A549 (cell line): Measurements from ENCODE around the gene CCDC12.

ENCODE experiments used
- HOXB5 ChIP-seq: fragments of 250-450 bp; sonication (Bioruptor Pico); IDR thresholded peaks from 2 replicates; pipeline ENCODE4 v1.5.0; 2020; ENCODE audit warnings: mild to moderate bottlenecking, moderate library complexity
- MAZ ChIP-seq: fragments of 150-350 bp; IDR thresholded peaks from 2 replicates; pipeline ENCODE4 v1.6.1; 2014; ENCODE audit warnings: antibody characterized with exemption, low read depth, low read length, borderline replicate concordance
- TF ChIP-seq, protein P1 (sequence below): fragments of 450-650 bp; IDR thresholded peaks from 2 replicates; pipeline ENCODE4 v1.6.1; 2014; ENCODE audit warnings: antibody characterized with exemption
- TF ChIP-seq, protein P2 (sequence below): fragments of >200 bp; sonication (Bioruptor Twin); formaldehyde crosslinking; IDR thresholded peaks from 3 replicates; pipeline ENCODE4 v1.5.1; 2016
- TF ChIP-seq, protein P3 (sequence below): fragments of 150-350 bp; IDR thresholded peaks from 2 replicates; pipeline ENCODE4 v1.6.1; 2014; ENCODE audit warnings: low read depth, mild to moderate bottlenecking, low read length

DNA sequence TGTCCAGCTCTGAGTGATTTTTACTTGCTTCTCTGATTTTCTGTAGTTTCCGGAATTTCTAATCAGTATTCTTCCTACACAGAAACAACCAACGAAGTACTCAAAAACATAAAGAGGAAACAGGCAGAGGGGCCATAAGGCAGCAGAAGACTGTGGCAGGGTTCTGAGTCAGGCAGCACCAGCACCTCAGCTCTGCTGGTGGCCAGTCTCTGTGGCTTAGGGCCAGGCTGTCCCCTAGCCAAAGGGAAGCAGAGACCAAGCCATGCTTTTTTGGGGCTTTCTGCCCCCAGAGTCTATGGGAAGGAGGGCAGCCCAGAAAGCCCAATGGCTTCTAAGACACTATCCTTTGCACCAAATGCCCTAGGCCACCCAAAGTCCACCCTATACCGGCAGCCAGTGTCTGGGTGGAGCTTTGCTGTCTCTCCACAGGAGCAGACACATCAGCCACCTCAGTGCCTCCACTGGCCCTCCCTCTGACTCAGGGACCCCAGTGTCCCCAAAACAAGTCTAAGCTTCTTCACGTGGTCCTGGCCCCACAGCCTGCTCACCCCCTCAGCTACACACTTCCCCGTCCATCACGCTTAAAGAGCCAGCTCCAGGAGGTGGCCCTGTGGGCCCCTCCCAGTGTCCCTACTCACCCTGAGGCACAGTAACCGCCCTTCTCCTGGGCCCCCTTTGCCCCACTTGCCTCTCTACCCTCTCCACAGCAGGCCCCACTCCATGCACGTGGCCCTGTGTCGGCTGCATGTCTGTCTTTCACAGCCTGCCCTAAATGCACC lies 46.2 kb downstream of the CCDC12 start:
- TF ChIP-seq MAZ (no peak), HOXB5 (CRISPR knock-in tag) (no peak)
- TF ChIP-seq, protein P1, sequence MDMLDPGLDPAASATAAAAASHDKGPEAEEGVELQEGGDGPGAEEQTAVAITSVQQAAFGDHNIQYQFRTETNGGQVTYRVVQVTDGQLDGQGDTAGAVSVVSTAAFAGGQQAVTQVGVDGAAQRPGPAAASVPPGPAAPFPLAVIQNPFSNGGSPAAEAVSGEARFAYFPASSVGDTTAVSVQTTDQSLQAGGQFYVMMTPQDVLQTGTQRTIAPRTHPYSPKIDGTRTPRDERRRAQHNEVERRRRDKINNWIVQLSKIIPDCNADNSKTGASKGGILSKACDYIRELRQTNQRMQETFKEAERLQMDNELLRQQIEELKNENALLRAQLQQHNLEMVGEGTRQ: no peak
- TF ChIP-seq, protein P2, sequence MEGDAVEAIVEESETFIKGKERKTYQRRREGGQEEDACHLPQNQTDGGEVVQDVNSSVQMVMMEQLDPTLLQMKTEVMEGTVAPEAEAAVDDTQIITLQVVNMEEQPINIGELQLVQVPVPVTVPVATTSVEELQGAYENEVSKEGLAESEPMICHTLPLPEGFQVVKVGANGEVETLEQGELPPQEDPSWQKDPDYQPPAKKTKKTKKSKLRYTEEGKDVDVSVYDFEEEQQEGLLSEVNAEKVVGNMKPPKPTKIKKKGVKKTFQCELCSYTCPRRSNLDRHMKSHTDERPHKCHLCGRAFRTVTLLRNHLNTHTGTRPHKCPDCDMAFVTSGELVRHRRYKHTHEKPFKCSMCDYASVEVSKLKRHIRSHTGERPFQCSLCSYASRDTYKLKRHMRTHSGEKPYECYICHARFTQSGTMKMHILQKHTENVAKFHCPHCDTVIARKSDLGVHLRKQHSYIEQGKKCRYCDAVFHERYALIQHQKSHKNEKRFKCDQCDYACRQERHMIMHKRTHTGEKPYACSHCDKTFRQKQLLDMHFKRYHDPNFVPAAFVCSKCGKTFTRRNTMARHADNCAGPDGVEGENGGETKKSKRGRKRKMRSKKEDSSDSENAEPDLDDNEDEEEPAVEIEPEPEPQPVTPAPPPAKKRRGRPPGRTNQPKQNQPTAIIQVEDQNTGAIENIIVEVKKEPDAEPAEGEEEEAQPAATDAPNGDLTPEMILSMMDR: no peak
- TF ChIP-seq, protein P3, sequence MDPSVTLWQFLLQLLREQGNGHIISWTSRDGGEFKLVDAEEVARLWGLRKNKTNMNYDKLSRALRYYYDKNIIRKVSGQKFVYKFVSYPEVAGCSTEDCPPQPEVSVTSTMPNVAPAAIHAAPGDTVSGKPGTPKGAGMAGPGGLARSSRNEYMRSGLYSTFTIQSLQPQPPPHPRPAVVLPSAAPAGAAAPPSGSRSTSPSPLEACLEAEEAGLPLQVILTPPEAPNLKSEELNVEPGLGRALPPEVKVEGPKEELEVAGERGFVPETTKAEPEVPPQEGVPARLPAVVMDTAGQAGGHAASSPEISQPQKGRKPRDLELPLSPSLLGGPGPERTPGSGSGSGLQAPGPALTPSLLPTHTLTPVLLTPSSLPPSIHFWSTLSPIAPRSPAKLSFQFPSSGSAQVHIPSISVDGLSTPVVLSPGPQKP: no peak
